Keratinocyte (primary cell): ENCODE measurements around the gene C11orf16. TPM values are rescaled to one million over a fixed set of nuclear protein-coding genes. Genes with fewer than 3 reads are reported as not detected.
"Not testable (repeated sequence)": the region's sequence is repeated elsewhere in the genome, so short reads cannot be mapped to it uniquely, and the experiment has no call there.

ENCODE experiments used
- DNase-seq: peaks from one replicate; pipeline ENCODE4 v3.0.0-alpha.2; 2011; ENCODE audit warnings: low read depth, missing footprints, low spot score
- FAIRE-seq: peaks from 2 replicates; lab custom pipeline; 2011; peaks lifted over from hg19 to GRCh38; lab: Jason Lieb, UNC
- H2AFZ ChIP-seq: 2 replicates; pipeline ENCODE4 v1.6.0; 2012; ENCODE audit warnings: low read length, control low read depth, inconsistent platforms; ENCODE audit not compliant: control insufficient read depth
- H3K27ac ChIP-seq: 2 replicates; pipeline ENCODE4 v1.5.1; 2011; ENCODE audit warnings: low read length; ENCODE audit not compliant: control insufficient read depth, insufficient read depth
- H3K27me3 ChIP-seq: 3 replicates; pipeline ENCODE4 v1.6.0; 2011; ENCODE audit warnings: low read length; ENCODE audit not compliant: control insufficient read depth, insufficient read depth; ENCODE audit errors: extremely low read depth
- H3K36me3 ChIP-seq, 2 experiments: 2 replicates in 1 of 2; 3 replicates in 1 of 2; pipeline ENCODE4 v1.5.1; 2011; ENCODE audit warnings: low read length in 2 of 2, mild to moderate bottlenecking in 1 of 2; ENCODE audit not compliant: control insufficient read depth in 2 of 2, insufficient read depth in 2 of 2; ENCODE audit errors: extremely low read depth in 1 of 2
- H3K4me1 ChIP-seq: 3 replicates; pipeline ENCODE4 v1.5.1; 2011; ENCODE audit warnings: low read length; ENCODE audit not compliant: control insufficient read depth, insufficient read depth; ENCODE audit errors: extremely low read depth
- H3K4me2 ChIP-seq: 3 replicates; pipeline ENCODE4 v1.6.0; 2011; ENCODE audit warnings: low read depth, low read length; ENCODE audit not compliant: control insufficient read depth, insufficient read depth; ENCODE audit errors: extremely low read depth
- H3K4me3 ChIP-seq, 3 experiments: fragments of 200-600 bp in 1 of 3; sonication (generic) in 1 of 3; 2 replicates in 2 of 3; 3 replicates in 1 of 3; pipeline ENCODE4 v1.5.1; 2011 to 2016; ENCODE audit warnings: low read length in 3 of 3, mild to moderate bottlenecking in 3 of 3, control low read depth in 2 of 3, inconsistent platforms in 1 of 3, low read depth in 1 of 3, mixed read lengths in 1 of 3, mixed run types in 1 of 3, moderate library complexity in 1 of 3; ENCODE audit not compliant: control insufficient read depth in 2 of 3, insufficient read depth in 2 of 3; ENCODE audit errors: extremely low read depth in 1 of 3
- H3K79me2 ChIP-seq: 2 replicates; pipeline ENCODE4 v1.6.0; 2012; ENCODE audit warnings: low read length; ENCODE audit not compliant: control insufficient read depth, insufficient read depth
- H3K9ac ChIP-seq: 3 replicates; pipeline ENCODE4 v1.6.0; 2011; ENCODE audit warnings: low read length; ENCODE audit not compliant: control insufficient read depth, insufficient read depth; ENCODE audit errors: extremely low read depth
- H3K9me1 ChIP-seq: 3 replicates; pipeline ENCODE4 v1.6.0; 2011; ENCODE audit warnings: low read length; ENCODE audit not compliant: control insufficient read depth, insufficient read depth; ENCODE audit errors: extremely low read depth
- H3K9me3 ChIP-seq: 2 replicates; pipeline ENCODE4 v1.5.1; 2012; ENCODE audit warnings: low read depth, low read length; ENCODE audit not compliant: control insufficient read depth
- H4K20me1 ChIP-seq: 3 replicates; pipeline ENCODE4 v1.6.0; 2011; ENCODE audit warnings: low read length; ENCODE audit not compliant: control insufficient read depth, insufficient read depth; ENCODE audit errors: extremely low read depth
- CTCF ChIP-seq, 3 experiments: IDR thresholded peaks in 1 of 3; conservative IDR thresholded peaks in 1 of 3; optimal IDR thresholded peaks in 1 of 3; 2 replicates in 2 of 3; 3 replicates in 1 of 3; pipeline versions ENCODE3 to v1.5.1; 2011; ENCODE audit warnings: low read length in 3 of 3, mild to moderate bottlenecking in 3 of 3, moderate library complexity in 2 of 3, control low read depth in 1 of 3, inconsistent platforms in 1 of 3; ENCODE audit not compliant: insufficient read depth in 2 of 3; ENCODE audit errors: extremely low read depth in 1 of 3
- EZH2 ChIP-seq: IDR thresholded peaks from one replicate; pipeline ENCODE4 v1.6.1; 2012; ENCODE audit warnings: inconsistent platforms, mild to moderate bottlenecking, low read length, moderate library complexity
- dilution Hi-C: fragments of 300-500 bp; cut with MboI; formaldehyde crosslinking; loops from one replicate; pipeline ENCODE4 v1.7.0; 2020; ENCODE audit warnings: low sequenced_read_pairs; ENCODE audit not compliant: extremely low pct_ligation_motif_present
- polyA plus RNA-seq, 5 experiments: library from polyadenylated mRNA; depleted of rRNA in 3 of 5; stranded (reverse) in 3 of 5; stranded (forward) in 1 of 5; unstranded in 1 of 5; fragments of >200 nt; gene quantifications; 1 replicate in 1 of 5; 2 replicates in 3 of 5; 3 replicates in 1 of 5; pipeline versions ENCODE4 v1.2.1 to v1.2.3, GENCODE V29; 2011 to 2012; ENCODE audit warnings: missing spikeins in 2 of 5, low read depth in 1 of 5, low replicate concordance in 1 of 5

C11orf16 gene
- polyA plus RNA-seq, 1 donor (not counting 4 experiments of a cell fraction or from before 2014, with no cell fraction given) = not detected

- dilution Hi-C loops = no loop called here
- Histone ChIP-seq H3K4me2 (no peak overlapping the region), H3K9me1 (no peaks in the 10 kb centered on the region), H3K4me1 (no peaks in the 10 kb centered on the region), H3K4me3 (no peak overlapping the region), H2AFZ (no peak overlapping the region), H3K9ac (no peak overlapping the region), H3K79me2 (no peaks in the 10 kb centered on the region), H3K27ac (no peak overlapping the region), H3K9me3 (no peaks in the 10 kb centered on the region), H3K27me3 (no peaks in the 10 kb centered on the region), H4K20me1 (no peaks in the 10 kb centered on the region), H3K36me3 (no peaks in the 10 kb centered on the region)
- DNase-seq = no peak
- TF ChIP-seq CTCF (optimal IDR thresholded peaks at IDR 0.05 in 1 of 3, IDR thresholded peaks at IDR 0.05 in 1 of 3, conservative IDR thresholded peaks at IDR 0.05 in 1 of 3; ENCODE audit: extremely low read depth in 1 of 3, insufficient read depth in 2 of 3, low read length in 3 of 3) (no peak), EZH2 (no peak)
- no peak for FAIRE-seq
These were observed 46.4 kb downstream of the C11orf16 start for GRCh38 chr11:8886322-8886721.

DNA sequence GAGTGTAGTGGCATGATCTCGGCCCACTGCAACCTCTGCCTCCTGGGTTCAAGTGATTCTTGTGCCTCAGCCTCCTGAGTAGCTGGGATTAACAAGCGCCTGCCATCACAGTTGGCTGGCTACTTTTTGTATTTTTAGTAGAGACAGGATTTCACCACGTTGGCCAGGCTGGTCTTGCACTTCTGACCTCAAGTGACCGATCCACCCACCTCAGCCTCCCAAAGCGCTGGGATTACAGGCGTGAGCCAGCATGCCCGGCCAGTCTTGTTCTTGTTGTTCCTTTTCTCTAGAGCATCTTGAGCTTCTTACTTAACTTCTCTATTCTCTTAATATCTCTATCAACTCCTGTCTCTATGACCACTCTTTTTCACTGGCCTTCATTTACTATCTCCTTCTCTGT is 51.2 kb downstream of the C11orf16 start:
- H3K36me3 ChIP-seq, H3K4me1 ChIP-seq, H4K20me1 ChIP-seq, FAIRE-seq, dilution Hi-C loops, H2AFZ ChIP-seq, H3K79me2 ChIP-seq, H3K4me3 ChIP-seq, H3K4me2 ChIP-seq, DNase-seq, H3K27me3 ChIP-seq, H3K9ac ChIP-seq, H3K27ac ChIP-seq, H3K9me3 ChIP-seq, H3K9me1 ChIP-seq: not testable (repeated sequence)

DNA sequence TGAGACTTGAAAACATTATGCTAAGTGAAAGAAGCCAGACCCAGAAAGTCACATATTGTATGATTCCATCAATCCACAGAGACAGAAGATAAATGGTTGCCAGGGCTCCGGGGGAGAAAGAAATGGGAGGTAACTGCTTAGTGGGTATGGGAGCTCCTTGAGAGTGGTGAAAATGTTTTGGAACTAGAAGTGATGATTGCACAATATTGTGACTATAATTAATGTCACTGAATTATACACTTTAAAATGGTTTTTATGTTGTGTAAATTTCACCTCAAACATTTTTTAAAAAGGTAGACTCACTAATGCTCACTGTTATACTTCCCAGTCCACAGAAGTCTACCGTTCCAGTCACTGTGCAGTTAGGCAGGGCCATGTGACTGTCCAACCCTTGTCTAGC is 54.0 kb downstream of the C11orf16 start:
- FAIRE-seq = no peak
- TF ChIP-seq EZH2 (no peak), CTCF (optimal IDR thresholded peaks at IDR 0.05 in 1 of 3, IDR thresholded peaks at IDR 0.05 in 1 of 3, conservative IDR thresholded peaks at IDR 0.05 in 1 of 3; ENCODE audit: extremely low read depth in 1 of 3, insufficient read depth in 2 of 3, low read length in 3 of 3) (no peak)
- no peaks in the 10 kb centered on the region for H3K4me1 ChIP-seq

More for the DNA sequence above, 54.0 kb downstream of the C11orf16 start:
- no peak overlapping the region for H3K4me2 ChIP-seq
- H3K9ac ChIP-seq = no peak overlapping the region
- H2AFZ ChIP-seq = no peak overlapping the region
- no peaks in the 10 kb centered on the region for H3K9me1 ChIP-seq
- no peak for DNase-seq
- no peaks in the 10 kb centered on the region for H3K36me3 ChIP-seq
- no peak overlapping the region for H3K4me3 ChIP-seq
- H3K79me2 ChIP-seq = no peaks in the 10 kb centered on the region
- no peaks in the 10 kb centered on the region for H3K27me3 ChIP-seq
- H3K9me3 ChIP-seq = no peaks in the 10 kb centered on the region
- no peak overlapping the region for H3K27ac ChIP-seq
- dilution Hi-C loops = no loop called here
- no peaks in the 10 kb centered on the region for H4K20me1 ChIP-seq
